ENCODE results near the gene C2orf92. TPM values are rescaled to one million over a fixed set of nuclear protein-coding genes. Genes with fewer than 3 reads are reported as not detected.

C2orf92 gene
- polyA plus RNA-seq, 2 of the 4 experiments (the other 2 are of a cell fraction) = 1.1 to 2.7 TPM

- TF ChIP-seq, protein P1, sequence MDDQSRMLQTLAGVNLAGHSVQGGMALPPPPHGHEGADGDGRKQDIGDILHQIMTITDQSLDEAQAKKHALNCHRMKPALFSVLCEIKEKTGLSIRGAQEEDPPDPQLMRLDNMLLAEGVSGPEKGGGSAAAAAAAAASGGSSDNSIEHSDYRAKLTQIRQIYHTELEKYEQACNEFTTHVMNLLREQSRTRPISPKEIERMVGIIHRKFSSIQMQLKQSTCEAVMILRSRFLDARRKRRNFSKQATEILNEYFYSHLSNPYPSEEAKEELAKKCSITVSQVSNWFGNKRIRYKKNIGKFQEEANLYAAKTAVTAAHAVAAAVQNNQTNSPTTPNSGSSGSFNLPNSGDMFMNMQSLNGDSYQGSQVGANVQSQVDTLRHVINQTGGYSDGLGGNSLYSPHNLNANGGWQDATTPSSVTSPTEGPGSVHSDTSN (IDR thresholded peaks at IDR 0.05) = no peak
- TF ChIP-seq, protein P2, sequence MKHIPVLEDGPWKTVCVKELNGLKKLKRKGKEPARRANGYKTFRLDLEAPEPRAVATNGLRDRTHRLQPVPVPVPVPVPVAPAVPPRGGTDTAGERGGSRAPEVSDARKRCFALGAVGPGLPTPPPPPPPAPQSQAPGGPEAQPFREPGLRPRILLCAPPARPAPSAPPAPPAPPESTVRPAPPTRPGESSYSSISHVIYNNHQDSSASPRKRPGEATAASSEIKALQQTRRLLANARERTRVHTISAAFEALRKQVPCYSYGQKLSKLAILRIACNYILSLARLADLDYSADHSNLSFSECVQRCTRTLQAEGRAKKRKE (CRISPR knock-in tag; IDR thresholded peaks at IDR 0.05; ENCODE audit: low read depth) = no peak
- no peak for TF ChIP-seq NPAS2 (CRISPR knock-in tag; IDR thresholded peaks at IDR 0.05; ENCODE audit: borderline replicate concordance)
- TF ChIP-seq, protein P3, sequence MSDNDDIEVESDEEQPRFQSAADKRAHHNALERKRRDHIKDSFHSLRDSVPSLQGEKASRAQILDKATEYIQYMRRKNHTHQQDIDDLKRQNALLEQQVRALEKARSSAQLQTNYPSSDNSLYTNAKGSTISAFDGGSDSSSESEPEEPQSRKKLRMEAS (IDR thresholded peaks at IDR 0.05) = no peak
- TF ChIP-seq TP53 (CRISPR knock-in tag; IDR thresholded peaks at IDR 0.05) = no peak
Measured at GRCh38 chr2:97704989-97705388, 35.5 kb downstream of the C2orf92 start (continued).

GRCh38 chr2:97706112-97706511, 36.6 kb downstream of the C2orf92 start:
- H3K4me3 ChIP-seq = no peak overlapping the region
- no peak for TF ChIP-seq ZFP36 (IDR thresholded peaks at IDR 0.05; ENCODE audit: borderline replicate concordance, partially characterized antibody)
- TF ChIP-seq, protein P4, sequence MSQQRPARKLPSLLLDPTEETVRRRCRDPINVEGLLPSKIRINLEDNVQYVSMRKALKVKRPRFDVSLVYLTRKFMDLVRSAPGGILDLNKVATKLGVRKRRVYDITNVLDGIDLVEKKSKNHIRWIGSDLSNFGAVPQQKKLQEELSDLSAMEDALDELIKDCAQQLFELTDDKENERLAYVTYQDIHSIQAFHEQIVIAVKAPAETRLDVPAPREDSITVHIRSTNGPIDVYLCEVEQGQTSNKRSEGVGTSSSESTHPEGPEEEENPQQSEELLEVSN (IDR thresholded peaks at IDR 0.05; ENCODE audit: borderline replicate concordance, low read depth) = no peak
- no peak for TF ChIP-seq MYC (IDR thresholded peaks at IDR 0.05; ENCODE audit: borderline replicate concordance, low read length)
- TF ChIP-seq CEBPB (IDR thresholded peaks at IDR 0.05) = no peak
- TF ChIP-seq, protein P5, sequence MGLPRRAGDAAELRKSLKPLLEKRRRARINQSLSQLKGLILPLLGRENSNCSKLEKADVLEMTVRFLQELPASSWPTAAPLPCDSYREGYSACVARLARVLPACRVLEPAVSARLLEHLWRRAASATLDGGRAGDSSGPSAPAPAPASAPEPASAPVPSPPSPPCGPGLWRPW (IDR thresholded peaks at IDR 0.05) = no peak
- DNase-seq (ENCODE audit: low read depth in 1 of 2, low spot score in 1 of 2) = no peak
- CTCF ChIA-PET = interaction anchor here (0.5 to 10.0 kb wide), 5 partner anchors 8 to 680 kb away, joined by 3 to 106 read pairs (median 4); no protein-coding TSS in a partner anchor
- no peaks in the 10 kb centered on the region for H3K9me3 ChIP-seq
- no peak for ATAC-seq
- no peak for FAIRE-seq
- POLR2A ChIA-PET = no interaction called here
- H3K4me1 ChIP-seq = no peaks in the 10 kb centered on the region
- H3K4me2 ChIP-seq = no peak overlapping the region
- H3K27ac ChIP-seq = no peak overlapping the region
- 78% methylated on average over 13 of the region's 13 CpGs for WGBS (ENCODE audit: missing lambda C conversion rate)

GRCh38 chr2:97706708-97707345, 37.3 kb downstream of the C2orf92 start:
- H3K27ac ChIP-seq = no peak overlapping the region
- 61% methylated on average over 5 of the region's 11 CpGs for WGBS (ENCODE audit: missing lambda C conversion rate)
- H3K4me3 ChIP-seq = no peak overlapping the region
- no peaks in the 10 kb centered on the region for H3K4me1 ChIP-seq
- no peak for TF ChIP-seq POLR2AphosphoS2 (conservative IDR thresholded peaks at IDR 0.05; ENCODE audit: low read length)
- no peak for TF ChIP-seq JUN (IDR thresholded peaks at IDR 0.05)
- TF ChIP-seq JUNB (IDR thresholded peaks at IDR 0.05) = no peak
- no peak for TF ChIP-seq RFX5 (IDR thresholded peaks at IDR 0.05)
- no peak for TF ChIP-seq MAZ (IDR thresholded peaks at IDR 0.05; ENCODE audit: borderline replicate concordance, low read depth, low read length)
- no peak for TF ChIP-seq HOXA7 (CRISPR knock-in tag; IDR thresholded peaks at IDR 0.05)
- TF ChIP-seq USF2 (IDR thresholded peaks at IDR 0.05) = no peak
- no peak for TF ChIP-seq FOXS1 (CRISPR knock-in tag; IDR thresholded peaks at IDR 0.05)
- no peak for TF ChIP-seq EHF (CRISPR knock-in tag; IDR thresholded peaks at IDR 0.05)
- TF ChIP-seq, protein P2 (CRISPR knock-in tag; IDR thresholded peaks at IDR 0.05; ENCODE audit: low read depth) = no peak
- no peak for TF ChIP-seq CBX2 (IDR thresholded peaks at IDR 0.05; ENCODE audit: borderline replicate concordance, low read depth)
- TF ChIP-seq CHD2 (IDR thresholded peaks at IDR 0.05; ENCODE audit: low read length, partially characterized antibody) = no peak
- TF ChIP-seq, protein P3 (IDR thresholded peaks at IDR 0.05) = no peak
- TF ChIP-seq EHMT2 (IDR thresholded peaks at IDR 0.05; ENCODE audit: low read depth) = no peak
- TF ChIP-seq HMGXB4 (CRISPR knock-in tag; IDR thresholded peaks at IDR 0.05; ENCODE audit: borderline replicate concordance) = no peak
- ATAC-seq = no peak
- H3K4me2 ChIP-seq = no peak overlapping the region
- DNase-seq (ENCODE audit: low read depth in 1 of 2, low spot score in 1 of 2) = no peak
- no peak for FAIRE-seq
- CTCF ChIA-PET = interaction anchor here (0.6 to 10.0 kb wide), 5 partner anchors 8 to 699 kb away, joined by 3 to 106 read pairs (median 4); no protein-coding TSS in a partner anchor
- POLR2A ChIA-PET = no interaction called here
- no peaks in the 10 kb centered on the region for H3K9me3 ChIP-seq
